Breast epithelium (tissue), 4 donors: Measurements from ENCODE around the gene GLMP. TPM values are rescaled to one million over a fixed set of nuclear protein-coding genes. Genes with fewer than 3 reads are reported as not detected.

Source experiments
- DNase-seq, 2 donors: peaks; one replicate each; pipeline ENCODE4 v3.0.0-alpha.2; 2019; ENCODE audit warnings: low spot score in 2 of 2
- H3K27ac ChIP-seq, 2 donors: fragments of 200-600 bp; sonication (generic) in 1 of 2; one replicate each; pipeline ENCODE4 v1.5.1; 2016 to 2019; ENCODE audit warnings: mild to moderate bottlenecking in 1 of 2
- H3K27me3 ChIP-seq, 2 donors: fragments of 200-600 bp; sonication (generic) in 1 of 2; one replicate each; pipeline versions ENCODE4 v1.5.1 to v1.6.0; 2017 to 2019; ENCODE audit warnings: control low read depth in 1 of 2, mild to moderate bottlenecking in 1 of 2
- H3K36me3 ChIP-seq: fragments of 200-600 bp; one replicate; pipeline ENCODE4 v1.5.1; 2019
- H3K4me1 ChIP-seq, 2 donors: fragments of 200-600 bp; sonication (generic); one replicate each; pipeline ENCODE4 v1.5.1; 2016 to 2019; ENCODE audit warnings: control low read depth in 1 of 2
- H3K4me3 ChIP-seq, 3 donors: fragments of 200-600 bp; sonication (generic); 1 replicate in 2 of 3; 2 replicates in 1 of 3; pipeline ENCODE4 v1.5.1; 2016 to 2019; ENCODE audit warnings: mild to moderate bottlenecking in 3 of 3, moderate library complexity in 2 of 3
- H3K9me3 ChIP-seq, 2 donors: fragments of 200-600 bp; sonication (generic) in 1 of 2; one replicate each; pipeline ENCODE4 v1.5.1; 2016 to 2019; ENCODE audit warnings: control low read depth in 1 of 2
- CTCF ChIP-seq, 3 donors: fragments of 450-650 bp; IDR thresholded peaks; one replicate each; pipeline ENCODE4 v1.5.1; 2016 to 2017; ENCODE audit warnings: antibody characterized with exemption in 3 of 3, mild to moderate bottlenecking in 3 of 3, moderate library complexity in 3 of 3
- POLR2A ChIP-seq: fragments of 450-650 bp; IDR thresholded peaks from one replicate; pipeline ENCODE4 v1.6.1; 2016; ENCODE audit warnings: antibody characterized with exemption, mild to moderate bottlenecking, moderate library complexity
- POLR2AphosphoS5 ChIP-seq, 3 donors: sonication (generic); formaldehyde crosslinking; IDR thresholded peaks; one replicate each; pipeline ENCODE4 v1.6.1; 2017; ENCODE audit warnings: antibody characterized with exemption in 3 of 3
- intact Hi-C: fragments of 100-400 bp; cut with DNase I; formaldehyde crosslinking; loops from one replicate; pipeline ENCODE4 v1.15.1; 2023; ENCODE audit warnings: low total_unique reads
- total RNA-seq, 3 donors: library from RNA; depleted of rRNA; stranded (reverse); fragments of >200 nt; gene quantifications; one replicate each; pipeline ENCODE4 v1.1.0, GENCODE V29; 2016

The GLMP gene
- total RNA-seq, 3 donors from 2014 or later = 36.4 to 68.5 (median 40.2) TPM

GRCh38 chr1:156258859-156259258 lies 36.6 kb downstream of the GLMP start:
- TF ChIP-seq POLR2A (no peak), CTCF (IDR thresholded peaks at IDR 0.05) (no peak), POLR2AphosphoS5 (IDR thresholded peaks at IDR 0.05) (no peak)

GRCh38 chr1:156257711-156258110 lies 37.8 kb downstream of the GLMP start:
- Histone ChIP-seq H3K27ac (no peak overlapping the region), H3K9me3 (no peaks in the 10 kb centered on the region), H3K4me3 (no peak overlapping the region), H3K4me1 (no peaks in the 10 kb centered on the region), H3K27me3 (no peaks in the 10 kb centered on the region), H3K36me3 (peaks cover 22% of the 10 kb centered on the region)
- DNase-seq = no peak
- intact Hi-C loops = no loop called here
- TF ChIP-seq CTCF (IDR thresholded peaks at IDR 0.05) (no peak), POLR2A (no peak), POLR2AphosphoS5 (IDR thresholded peaks at IDR 0.05) (no peak)

More at GRCh38 chr1:156258859-156259258, 36.6 kb downstream of the GLMP start:
- Histone ChIP-seq H3K9me3 (no peaks in the 10 kb centered on the region), H3K4me3 (no peak overlapping the region), H3K27ac (no peak overlapping the region), H3K36me3 (peaks cover 16% of the 10 kb centered on the region), H3K4me1 (no peaks in the 10 kb centered on the region), H3K27me3 (no peaks in the 10 kb centered on the region)
- intact Hi-C loops = no loop called here
- no peak for DNase-seq

GRCh38 chr1:156253634-156254033 lies 41.8 kb downstream of the GLMP start:
- Histone ChIP-seq H3K36me3 (peaks cover 14% of the 10 kb centered on the region), H3K4me1 (no peaks in the 10 kb centered on the region), H3K9me3 (no peaks in the 10 kb centered on the region), H3K27me3 (no peaks in the 10 kb centered on the region), H3K4me3 (no peak overlapping the region), H3K27ac (no peak overlapping the region)
- DNase-seq = no peak
- no peak for TF ChIP-seq POLR2A
- TF ChIP-seq POLR2AphosphoS5 (IDR thresholded peaks at IDR 0.05) = no peak
- no peak for TF ChIP-seq CTCF (IDR thresholded peaks at IDR 0.05)
- intact Hi-C loops = no loop called here

- H3K27me3 ChIP-seq = no peaks in the 10 kb centered on the region
- H3K27ac ChIP-seq = no peak overlapping the region
- H3K36me3 ChIP-seq = peaks cover 14% of the 10 kb centered on the region
- peaks cover 0 to 11% of the 10 kb centered on the region in 2 donors for H3K4me1 ChIP-seq
- H3K9me3 ChIP-seq = no peaks in the 10 kb centered on the region
- intact Hi-C loops = no loop called here
- no peak overlapping the region for H3K4me3 ChIP-seq
- DNase-seq = no peak
- TF ChIP-seq CTCF (IDR thresholded peaks at IDR 0.05) (no peak), POLR2A (no peak), POLR2AphosphoS5 (IDR thresholded peaks at IDR 0.05) (no peak)
Observed at GRCh38 chr1:156251527-156251926, 44.0 kb downstream of the GLMP start.

GRCh38 chr1:156249593-156249992 lies 45.9 kb downstream of the GLMP start:
- intact Hi-C loops = no loop called here
- Histone ChIP-seq H3K4me3 (no peak overlapping the region), H3K27me3 (no peaks in the 10 kb centered on the region), H3K27ac (no peak overlapping the region), H3K4me1 (peaks cover 0 to 11% of the 10 kb centered on the region in 2 donors), H3K36me3 (peaks cover 14% of the 10 kb centered on the region), H3K9me3 (no peaks in the 10 kb centered on the region)
- no peak for DNase-seq
- TF ChIP-seq CTCF (IDR thresholded peaks at IDR 0.05) = no peak
- TF ChIP-seq POLR2A = no peak
- TF ChIP-seq POLR2AphosphoS5 (IDR thresholded peaks at IDR 0.05) = no peak
